NT2/D1 (cell line): ENCODE measurements around the gene PFKP.

Experiments
- SUZ12 ChIP-seq: IDR thresholded peaks from 2 replicates; pipeline ENCODE4 v1.6.1; 2011; ENCODE audit not compliant: insufficient read length, insufficient read depth; ENCODE audit errors: extremely low read depth
- YY1 ChIP-seq: IDR thresholded peaks from 2 replicates; pipeline ENCODE4 v1.6.1; 2011; ENCODE audit not compliant: insufficient read length, insufficient read depth
- ZNF274 ChIP-seq: IDR thresholded peaks from 2 replicates; pipeline ENCODE4 v1.6.1; 2011; ENCODE audit warnings: mild to moderate bottlenecking, low read depth, low read length

DNA sequence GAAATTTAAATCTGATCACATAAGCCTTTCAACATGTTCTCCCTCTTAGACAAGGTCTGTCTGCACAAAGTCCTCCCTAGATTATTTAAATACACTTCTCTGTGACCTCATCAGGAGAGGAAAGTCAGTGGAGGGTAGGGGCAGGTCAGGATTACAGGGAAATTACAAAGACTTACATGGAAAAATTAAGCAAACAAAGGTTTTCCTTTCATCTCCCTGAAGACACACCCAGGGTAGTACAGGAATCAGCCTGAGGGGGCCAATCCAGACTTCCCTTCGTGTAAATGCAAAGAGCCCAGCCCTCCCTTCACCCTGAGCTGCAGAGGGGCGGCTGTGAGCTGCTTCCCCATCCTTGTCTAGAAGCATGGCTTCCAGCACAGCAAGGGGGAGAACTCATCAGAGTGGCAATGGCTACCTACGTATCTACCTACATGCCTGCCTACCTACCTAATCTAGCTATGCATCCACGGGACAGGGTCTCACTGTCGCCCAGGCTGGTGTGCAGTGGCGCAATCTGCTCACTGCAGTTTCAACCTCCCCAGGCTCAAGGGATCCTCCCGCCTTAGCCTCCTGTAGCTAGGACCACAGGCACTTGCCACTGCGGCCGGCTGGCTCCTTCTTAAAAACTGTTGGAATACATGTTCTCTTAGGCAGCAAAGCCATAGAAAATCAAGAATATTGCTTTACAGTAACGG, 72.0 kb downstream of the PFKP start:
- TF ChIP-seq YY1 (no peak), SUZ12 (no peak), ZNF274 (no peak)
